ENCODE results near the gene GFM1. TPM values are rescaled to one million over a fixed set of nuclear protein-coding genes. Genes with fewer than 3 reads are reported as not detected.

GFM1 gene
- total RNA-seq, 8 experiments from 2014 or later: 33.6 to 90.1 (median 42.9) TPM

DNA sequence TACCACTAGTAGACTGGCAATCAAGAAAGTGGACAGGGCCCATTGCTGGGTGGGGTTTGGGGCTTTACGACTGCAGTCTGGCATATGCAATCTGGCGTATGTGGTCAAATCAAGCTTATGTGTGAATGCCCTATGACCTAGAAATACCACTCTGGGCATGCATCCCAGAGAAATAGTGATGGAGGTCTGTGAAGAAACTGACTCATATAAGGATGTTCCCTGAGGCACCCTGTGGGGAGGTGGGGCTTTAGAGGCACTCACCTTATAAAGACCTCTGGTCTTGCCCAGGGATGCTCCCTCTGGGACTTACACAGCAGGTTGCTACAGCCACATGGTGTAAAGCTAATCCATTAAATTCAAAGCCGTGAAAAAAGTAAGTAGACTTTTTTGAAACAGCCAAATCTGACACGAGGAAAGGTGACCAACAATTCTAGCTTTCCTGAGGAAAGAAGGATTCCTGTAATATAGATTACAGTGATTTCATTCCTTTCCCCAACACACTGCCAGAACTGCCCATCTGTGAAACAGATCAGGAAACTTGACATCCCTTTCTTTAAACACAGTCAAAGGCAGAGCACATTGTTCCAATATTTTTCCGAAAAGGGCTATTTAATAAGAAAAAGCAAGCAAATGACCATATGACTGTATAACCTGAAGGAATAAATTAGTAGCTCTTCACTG is 74.3 kb downstream of the GFM1 start:
- in situ Hi-C loops (cut with MboI; ENCODE audit: low pct_unique_long_range_greater_than_20kb in 2 of 9, low sequenced_read_pairs in 9 of 9, unreplicated experiment in 9 of 9): no loop called here
- Histone ChIP-seq H3K4me3 (no peak overlapping the region), H3K27ac (no peak overlapping the region), H3K4me1 (replicated peaks in 1 of 2) (no peaks in the 10 kb centered on the region)
- ATAC-seq (replicated peaks in 6 of 8): peak in 3 of 8 experiments; percentile 25 to 39 (median 38)
- WGBS, 10 experiments: 0 to 100% (median 81%) methylated on average over 1 to 5 of the region's 5 CpGs; no CpG with 5 or more reads in 1 of the 10 experiments

DNA sequence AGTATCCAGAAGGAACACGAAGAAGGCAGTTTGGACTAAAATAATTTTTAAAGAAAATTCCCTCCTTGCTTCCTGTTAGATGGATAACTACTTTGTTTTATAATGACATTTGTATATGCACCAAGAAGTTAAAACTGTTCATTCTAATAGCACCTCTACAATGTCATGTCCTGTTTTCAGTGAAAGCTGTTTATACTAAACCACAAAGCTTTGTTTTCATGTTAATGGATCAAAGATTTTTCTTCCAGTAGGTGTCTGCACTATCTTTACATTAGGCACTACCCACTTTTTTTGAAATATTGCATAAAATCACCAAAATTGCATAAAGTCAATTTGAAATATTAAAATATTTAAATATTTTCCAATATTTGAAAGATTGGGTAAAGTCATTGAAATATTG is 77.8 kb downstream of the GFM1 start:
- Histone ChIP-seq H3K4me1 (replicated peaks in 1 of 2) (no peaks in the 10 kb centered on the region), H3K4me3 (no peak overlapping the region), H3K27ac (no peak overlapping the region)
- WGBS, 10 experiments: 73 to 100% (median 100%) methylated on average over 1 of the region's 1 CpG; no CpG with 5 or more reads in 2 of the 10 experiments
- in situ Hi-C loops (cut with MboI; ENCODE audit: low pct_unique_long_range_greater_than_20kb in 2 of 9, low sequenced_read_pairs in 9 of 9, unreplicated experiment in 9 of 9): loop anchor here in 1 of 9 experiments (10.0 kb wide), 1 partner anchor 63 kb away; no protein-coding TSS in a partner anchor
- ATAC-seq (replicated peaks in 6 of 8): no peak

DNA sequence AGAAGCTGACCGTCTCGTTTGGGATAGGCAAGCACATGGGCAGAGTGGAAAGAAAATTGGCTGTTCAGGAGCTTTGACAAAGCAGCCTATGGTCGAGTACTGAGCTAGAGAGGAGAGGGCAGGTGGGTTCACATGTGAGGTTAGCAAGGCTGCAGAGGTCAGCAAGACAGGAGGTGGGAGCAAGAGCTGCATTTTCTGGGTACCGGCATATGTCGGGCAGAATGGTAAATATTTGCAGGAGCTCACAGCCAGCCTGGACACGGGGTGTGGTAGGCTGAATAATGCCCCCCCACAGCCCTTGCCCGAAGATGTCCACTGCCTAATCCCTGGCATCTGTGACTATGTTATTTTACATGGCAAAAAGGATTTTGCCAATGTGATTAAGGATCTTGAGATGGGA is 79.7 kb downstream of the GFM1 start:
- WGBS, 10 experiments: 82 to 100% (median 90%) methylated on average over 2 to 7 of the region's 7 CpGs; no CpG with 5 or more reads in 2 of the 10 experiments
- in situ Hi-C loops (cut with MboI; ENCODE audit: low pct_unique_long_range_greater_than_20kb in 2 of 9, low sequenced_read_pairs in 9 of 9, unreplicated experiment in 9 of 9): loop anchor here in 1 of 9 experiments (10.0 kb wide), 1 partner anchor 61 kb away; no protein-coding TSS in a partner anchor
- Histone ChIP-seq H3K27ac (no peak overlapping the region), H3K4me1 (replicated peaks in 1 of 2) (no peaks in the 10 kb centered on the region), H3K4me3 (no peak overlapping the region)
- ATAC-seq (replicated peaks in 6 of 8): no peak

DNA sequence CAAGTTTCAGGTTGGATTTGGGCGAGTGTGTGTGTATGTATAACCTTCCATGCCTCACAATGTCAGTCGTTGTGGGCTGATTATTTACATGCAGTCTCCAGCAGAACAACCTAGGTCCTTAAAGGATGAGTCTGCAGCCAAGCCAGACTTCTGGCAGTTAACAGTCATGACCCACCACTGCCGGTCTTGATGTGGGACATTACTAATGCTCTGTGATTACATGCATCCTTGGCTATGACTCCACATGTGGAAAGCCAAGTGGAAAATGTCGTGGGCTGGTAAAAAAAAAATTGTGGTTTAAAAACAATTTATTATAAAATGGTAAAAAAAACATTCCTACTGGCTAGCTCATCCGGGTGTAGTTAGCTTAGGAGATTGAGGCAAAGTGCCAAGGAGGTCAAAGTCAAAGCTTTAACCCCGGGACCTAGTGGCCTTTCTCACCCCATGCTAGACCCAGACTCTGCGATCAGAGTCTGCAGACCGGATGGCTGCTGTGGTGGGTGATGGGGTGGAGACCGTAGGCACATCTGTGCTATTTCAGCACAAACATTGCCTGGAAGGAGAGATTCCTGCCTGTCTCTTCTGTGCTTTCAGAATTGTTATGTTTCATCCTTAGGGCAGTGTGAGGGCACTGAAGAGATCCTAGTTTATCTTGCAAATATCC is 81.2 kb downstream of the GFM1 start:
- in situ Hi-C loops (cut with MboI; ENCODE audit: low pct_unique_long_range_greater_than_20kb in 2 of 9, low sequenced_read_pairs in 9 of 9, unreplicated experiment in 9 of 9): loop anchor here in 3 of 9 experiments (5.0 to 25.0 kb wide), 3 partner anchors 59 to 537 kb away; no protein-coding TSS in a partner anchor
- ATAC-seq (replicated peaks in 6 of 8): peak in 3 of 8 experiments; percentile 33 to 76 (median 69)

DNA sequence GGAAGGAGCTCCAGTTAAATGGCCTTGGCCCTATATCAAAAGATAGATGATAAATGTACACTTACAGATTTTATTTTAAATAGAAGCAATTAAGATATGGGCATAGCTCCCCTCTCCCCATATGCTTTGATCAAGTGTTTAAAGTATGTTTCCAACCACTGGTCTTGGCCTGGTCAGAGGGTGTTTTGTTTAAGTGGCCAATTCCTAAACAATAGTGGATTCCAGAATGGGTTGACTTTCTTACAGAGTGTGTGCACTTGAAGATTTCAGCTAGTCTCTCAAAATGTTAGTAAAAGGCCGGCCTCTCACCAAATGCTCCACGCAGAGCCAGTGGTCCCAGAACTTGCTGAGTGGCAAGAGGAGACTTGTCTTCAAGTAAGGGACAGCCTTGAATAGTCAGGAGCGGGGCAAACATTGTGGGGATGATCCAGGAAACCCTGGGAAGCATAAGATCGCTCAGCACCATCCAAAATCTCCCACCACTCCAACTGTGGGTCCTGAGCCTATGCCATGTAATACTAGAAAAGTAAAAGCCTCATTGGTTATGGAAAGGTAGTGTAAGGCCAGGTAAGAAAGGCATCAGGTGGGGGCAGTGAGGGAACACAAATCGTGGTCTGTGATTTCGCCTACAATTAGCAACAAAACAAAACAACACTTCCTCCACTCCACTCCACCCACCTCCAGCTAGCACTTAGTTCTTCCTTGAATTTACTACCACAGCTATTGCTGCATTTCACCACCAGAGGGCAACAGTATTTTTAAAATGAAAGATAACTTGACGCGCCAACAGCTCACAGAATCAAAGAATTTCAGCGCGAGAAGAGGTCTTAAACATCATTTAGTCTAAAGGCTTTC is 83.1 kb downstream of the GFM1 start:
- no peak overlapping the region for H3K27ac ChIP-seq
- WGBS, 10 experiments: 0 to 43% (median 21%) methylated on average over 4 to 10 of the region's 10 CpGs; no CpG with 5 or more reads in 2 of the 10 experiments
- H3K4me1 ChIP-seq (replicated peaks in 1 of 2): peaks cover 6 to 7% of the 10 kb centered on the region in 2 donors
- ATAC-seq (replicated peaks in 6 of 8): peak in 7 of 8 experiments; percentile 5 to 37 (median 27)
- no peak overlapping the region for H3K4me3 ChIP-seq
- in situ Hi-C loops (cut with MboI; ENCODE audit: low pct_unique_long_range_greater_than_20kb in 2 of 9, low sequenced_read_pairs in 9 of 9, unreplicated experiment in 9 of 9): loop anchor here in 3 of 9 experiments (5.0 to 25.0 kb wide), 3 partner anchors 57 to 535 kb away; no protein-coding TSS in a partner anchor

More for the DNA sequence above, 81.2 kb downstream of the GFM1 start:
- no peaks in the 10 kb centered on the region for H3K4me1 ChIP-seq (replicated peaks in 1 of 2)
- WGBS, 10 experiments: 0 to 80% (median 35%) methylated on average over 2 to 6 of the region's 9 CpGs; no CpG with 5 or more reads in 2 of the 10 experiments
- no peak overlapping the region for H3K4me3 ChIP-seq
- no peak overlapping the region for H3K27ac ChIP-seq

DNA sequence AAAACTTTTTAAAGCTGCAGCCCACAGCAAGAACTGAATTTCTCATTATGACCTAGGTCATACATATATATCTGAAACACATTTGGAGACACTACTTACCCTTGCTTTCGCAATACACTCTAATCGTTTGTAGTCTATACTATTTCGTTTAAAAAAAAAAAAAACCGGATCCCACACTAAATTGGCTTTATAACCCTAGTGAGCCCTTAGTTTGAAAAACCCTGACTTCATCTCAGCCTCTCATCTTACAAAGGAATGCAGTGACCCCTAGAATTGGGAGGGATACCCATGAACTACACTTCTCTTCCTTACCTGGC is 83.7 kb downstream of the GFM1 start:
- WGBS, 10 experiments: 0 to 77% (median 61%) methylated on average over 2 to 4 of the region's 4 CpGs; no CpG with 5 or more reads in 2 of the 10 experiments
- no peak for ATAC-seq (replicated peaks in 6 of 8)
- in situ Hi-C loops (cut with MboI; ENCODE audit: low pct_unique_long_range_greater_than_20kb in 2 of 9, low sequenced_read_pairs in 9 of 9, unreplicated experiment in 9 of 9): loop anchor here in 3 of 9 experiments (5.0 to 25.0 kb wide), 3 partner anchors 57 to 534 kb away; no protein-coding TSS in a partner anchor

DNA sequence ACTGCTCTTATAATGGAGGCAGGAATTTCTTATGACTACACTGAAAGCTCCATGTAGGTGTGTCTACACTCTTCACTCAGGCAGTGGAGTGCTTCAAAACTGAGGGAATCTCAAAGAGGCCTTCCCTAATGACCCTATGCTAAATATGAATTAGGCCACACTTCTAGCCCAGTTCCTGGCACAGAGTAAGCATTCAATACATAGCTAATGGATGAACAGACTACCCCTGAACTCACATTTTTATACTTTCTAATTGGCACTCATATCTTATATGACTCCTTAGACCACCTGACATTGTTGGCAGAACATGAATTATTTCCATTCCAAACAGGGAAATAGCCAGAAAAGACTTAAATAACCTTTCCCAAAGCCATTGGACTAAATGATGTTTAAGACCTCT is 84.5 kb downstream of the GFM1 start:
- Histone ChIP-seq H3K27ac (no peak overlapping the region), H3K4me1 (replicated peaks in 1 of 2) (peaks cover 6 to 7% of the 10 kb centered on the region in 2 donors), H3K4me3 (no peak overlapping the region)
- in situ Hi-C loops (cut with MboI; ENCODE audit: low pct_unique_long_range_greater_than_20kb in 2 of 9, low sequenced_read_pairs in 9 of 9, unreplicated experiment in 9 of 9): loop anchor here in 3 of 9 experiments (5.0 to 25.0 kb wide), 3 partner anchors 56 to 533 kb away; no protein-coding TSS in a partner anchor
- no peak for ATAC-seq (replicated peaks in 6 of 8)

More for the DNA sequence above, 83.7 kb downstream of the GFM1 start:
- Histone ChIP-seq H3K4me1 (replicated peaks in 1 of 2) (peaks cover 6 to 7% of the 10 kb centered on the region in 2 donors), H3K27ac (no peak overlapping the region), H3K4me3 (no peak overlapping the region)

DNA sequence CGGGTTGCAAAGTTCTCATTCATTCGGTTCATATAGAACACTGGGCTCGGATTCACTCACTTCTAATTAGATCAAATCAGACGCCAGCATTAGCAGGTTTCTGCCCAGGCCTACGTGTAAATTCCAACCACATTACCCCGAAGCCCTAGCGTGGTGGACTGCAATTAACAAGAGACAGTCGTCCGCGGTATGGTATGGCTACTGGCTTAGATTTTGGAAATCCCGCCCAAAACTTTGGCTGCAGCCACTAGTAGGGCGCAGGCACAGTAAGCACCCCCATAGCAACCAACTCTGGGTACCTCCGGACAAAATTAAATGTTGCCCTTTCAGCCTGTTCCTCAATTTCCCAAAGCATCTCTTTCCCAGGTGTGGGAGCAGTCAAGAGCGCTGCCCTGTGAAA is 87.2 kb downstream of the GFM1 start:
- H3K4me3 ChIP-seq: peak overlapping the region; percentile 24 to 46 (median 37)
- peaks cover 6 to 7% of the 10 kb centered on the region in 2 donors for H3K4me1 ChIP-seq (replicated peaks in 1 of 2)
- WGBS, 10 experiments: 30 to 92% (median 81%) methylated on average over 2 to 13 of the region's 14 CpGs; no CpG with 5 or more reads in 1 of the 10 experiments
- no peak for ATAC-seq (replicated peaks in 6 of 8)
- in situ Hi-C loops (cut with MboI; ENCODE audit: low pct_unique_long_range_greater_than_20kb in 2 of 9, low sequenced_read_pairs in 9 of 9, unreplicated experiment in 9 of 9): loop anchor here in 1 of 9 experiments (25.0 kb wide), 1 partner anchor 531 kb away; no protein-coding TSS in a partner anchor
- H3K27ac ChIP-seq: no peak overlapping the region

DNA sequence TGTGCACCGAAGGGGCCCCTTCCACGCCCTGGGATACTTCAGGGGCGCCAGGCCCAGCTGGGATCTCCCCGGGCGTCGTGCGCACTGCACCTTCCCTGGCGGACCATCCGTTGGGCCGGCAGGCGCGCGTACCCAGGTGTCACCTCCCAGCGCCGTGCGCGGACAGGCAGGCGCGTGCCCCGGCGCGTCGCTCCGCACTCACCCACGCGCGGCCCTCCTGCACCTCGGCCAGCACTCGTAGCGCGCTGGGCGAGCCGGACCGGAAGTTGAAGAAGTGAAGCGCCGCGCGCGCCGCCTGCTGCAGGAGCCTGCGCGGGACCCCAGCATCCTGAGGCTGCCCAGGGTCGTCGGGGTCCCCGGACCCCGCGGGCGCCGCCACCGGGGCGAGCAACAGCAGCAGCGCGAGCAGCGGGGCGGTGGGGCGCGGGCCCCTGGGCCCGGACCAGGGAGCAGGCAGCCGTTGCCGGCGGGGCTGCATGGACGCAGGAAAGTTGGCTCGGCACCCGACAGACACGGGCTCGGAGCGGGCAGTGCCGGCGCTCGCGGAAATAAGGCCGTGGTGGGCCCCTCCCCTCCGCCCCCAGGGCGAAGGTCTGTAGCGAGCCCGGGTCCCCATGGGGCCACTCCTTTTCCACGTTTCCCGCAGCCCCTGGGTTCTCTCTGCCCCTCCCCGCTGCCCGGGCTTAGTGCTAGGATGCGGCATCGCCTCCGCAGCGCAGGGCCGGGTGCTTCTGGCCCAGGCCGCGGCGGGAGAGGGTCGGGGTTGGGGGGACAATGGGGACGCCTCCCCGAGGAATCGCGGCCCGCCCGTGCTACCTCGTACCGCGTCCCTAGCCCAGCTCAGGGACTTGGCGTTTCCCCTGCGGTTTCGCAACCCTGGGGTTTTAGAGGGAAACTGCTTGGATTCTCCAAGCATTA is 87.9 kb downstream of the GFM1 start, which contains the start of gene RARRES1:
Gene RARRES1, minus strand, starts transcription at position 520 of the 918 bp plus-strand sequence. Its CDS starts 42 bp downstream, at position 478.
- in situ Hi-C loops (cut with MboI; ENCODE audit: low pct_unique_long_range_greater_than_20kb in 2 of 9, low sequenced_read_pairs in 9 of 9, unreplicated experiment in 9 of 9): loop anchor here in 1 of 9 experiments (25.0 kb wide), 1 partner anchor 530 kb away; no protein-coding TSS in a partner anchor
- Histone ChIP-seq H3K4me1 (replicated peaks in 1 of 2) (peaks cover 6 to 7% of the 10 kb centered on the region in 2 donors), H3K27ac (no peak within 1 kb of the TSS), H3K4me3 (peak within 1 kb of the TSS; percentile 24 to 46 (median 37))
- ATAC-seq (replicated peaks in 6 of 8): peak; percentile 74 to 86 (median 80)
- 2 to 20% (median 4%) methylated on average over 1 to 18 of the region's 101 CpGs; no CpG with 5 or more reads in 7 of the 10 experiments for WGBS, 10 experiments

DNA sequence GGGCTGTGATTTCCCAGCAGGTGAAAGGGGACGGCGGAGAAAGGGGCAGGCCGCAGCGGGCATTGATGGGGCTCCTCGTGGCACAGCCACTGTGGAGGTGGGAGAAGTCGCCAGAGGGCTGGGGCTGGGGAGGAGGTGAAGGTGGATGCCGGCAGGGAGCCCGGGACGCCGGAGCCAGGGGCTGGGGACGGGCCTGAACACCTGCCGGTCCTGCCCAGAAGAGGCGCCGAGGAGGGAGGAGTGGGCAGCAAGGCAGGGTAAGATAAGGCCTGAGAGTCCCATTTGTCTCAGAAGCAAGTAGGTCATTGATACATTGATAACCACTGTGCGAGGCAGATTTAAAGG is 88.5 kb downstream of the GFM1 start:
- ATAC-seq (replicated peaks in 6 of 8): peak in 2 of 8 experiments; percentile 4 to 12
- 70 to 100% (median 83%) methylated on average over 1 to 5 of the region's 15 CpGs; no CpG with 5 or more reads in 5 of the 10 experiments for WGBS, 10 experiments
- in situ Hi-C loops (cut with MboI; ENCODE audit: low pct_unique_long_range_greater_than_20kb in 2 of 9, low sequenced_read_pairs in 9 of 9, unreplicated experiment in 9 of 9): loop anchor here in 1 of 9 experiments (25.0 kb wide), 1 partner anchor 529 kb away; no protein-coding TSS in a partner anchor

DNA sequence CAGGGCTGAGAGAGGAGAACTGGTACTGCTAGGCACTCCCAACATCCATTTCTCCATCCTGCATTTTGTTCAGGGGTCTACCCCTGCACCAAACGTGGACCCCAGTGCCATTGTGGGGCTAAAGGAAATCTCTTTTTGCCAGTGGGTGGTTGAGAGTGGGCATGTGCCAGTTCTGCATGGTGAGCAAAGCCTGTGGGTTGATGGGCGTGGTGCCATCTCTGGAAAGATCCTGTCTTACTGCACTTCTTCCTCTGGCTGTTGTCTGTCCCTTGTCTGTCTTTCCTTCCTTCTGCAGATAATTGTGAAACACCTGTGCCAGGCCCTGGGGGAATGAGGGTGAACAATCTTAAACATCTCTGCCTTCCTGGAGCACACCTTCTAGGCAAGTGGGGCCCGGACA is 89.3 kb downstream of the GFM1 start:
- Histone ChIP-seq H3K4me3 (no peak overlapping the region), H3K4me1 (replicated peaks in 1 of 2) (peaks cover 6 to 7% of the 10 kb centered on the region in 2 donors), H3K27ac (no peak overlapping the region)
- in situ Hi-C loops (cut with MboI; ENCODE audit: low pct_unique_long_range_greater_than_20kb in 2 of 9, low sequenced_read_pairs in 9 of 9, unreplicated experiment in 9 of 9): loop anchor here in 1 of 9 experiments (25.0 kb wide), 1 partner anchor 529 kb away; no protein-coding TSS in a partner anchor
- WGBS, 10 experiments: 50 to 100% (median 100%) methylated on average over 1 to 2 of the region's 3 CpGs; no CpG with 5 or more reads in 4 of the 10 experiments
- no peak for ATAC-seq (replicated peaks in 6 of 8)

More for the DNA sequence above, 88.5 kb downstream of the GFM1 start:
- H3K4me1 ChIP-seq (replicated peaks in 1 of 2): peaks cover 6 to 7% of the 10 kb centered on the region in 2 donors
- H3K27ac ChIP-seq: no peak overlapping the region
- peak overlapping the region in 1 of 5 donors; percentile 42 for H3K4me3 ChIP-seq
